Smooth muscle cell (in vitro differentiated cells): Measurements from ENCODE around the gene USP36. TPM values are rescaled to one million over a fixed set of nuclear protein-coding genes. Genes with fewer than 3 reads are reported as not detected.

Experiments
- DNase-seq: peaks from one replicate; lab custom pipeline; 2025; ENCODE audit not compliant: unreplicated experiment; lab: John Stamatoyannopoulos, UW
- H2AFZ ChIP-seq: fragments of 200-600 bp; sonication (generic); 2 replicates; pipeline ENCODE4 v1.6.0; 2016; ENCODE audit warnings: antibody characterized with exemption, low read depth, mild to moderate bottlenecking
- H3F3A ChIP-seq: fragments of 200-600 bp; sonication (generic); 2 replicates; pipeline ENCODE4 v1.6.0; 2017; ENCODE audit warnings: antibody characterized with exemption, low read depth
- H3K27ac ChIP-seq: fragments of 200-600 bp; sonication (generic); 2 replicates; pipeline ENCODE4 v1.5.1; 2016; ENCODE audit warnings: low read depth, mild to moderate bottlenecking
- H3K27me3 ChIP-seq: fragments of 200-600 bp; sonication (generic); 2 replicates; pipeline ENCODE4 v1.6.1; 2016; ENCODE audit warnings: low read depth, mild to moderate bottlenecking
- H3K36me3 ChIP-seq: fragments of 200-600 bp; sonication (generic); 2 replicates; pipeline ENCODE4 v1.5.1; 2016; ENCODE audit warnings: low read depth
- H3K4me1 ChIP-seq: fragments of 200-600 bp; sonication (generic); 2 replicates; pipeline ENCODE4 v1.5.1; 2016; ENCODE audit warnings: low read depth
- H3K4me2 ChIP-seq: fragments of 200-600 bp; sonication (generic); 2 replicates; pipeline ENCODE4 v1.6.0; 2016; ENCODE audit warnings: mild to moderate bottlenecking
- H3K4me3 ChIP-seq: fragments of 200-600 bp; sonication (generic); 2 replicates; pipeline ENCODE4 v1.5.1; 2016; ENCODE audit warnings: mild to moderate bottlenecking
- H3K79me2 ChIP-seq: fragments of 200-600 bp; sonication (generic); 2 replicates; pipeline ENCODE4 v1.6.0; 2016; ENCODE audit warnings: low read depth, mild to moderate bottlenecking
- H3K9ac ChIP-seq: fragments of 200-600 bp; sonication (generic); 2 replicates; pipeline ENCODE4 v1.6.0; 2016; ENCODE audit warnings: low read depth
- H3K9me3 ChIP-seq: fragments of 200-600 bp; sonication (generic); replicated peaks from 2 replicates; pipeline ENCODE4 v1.5.1; 2016; ENCODE audit warnings: low read depth
- H4K20me1 ChIP-seq: fragments of 200-600 bp; sonication (generic); 2 replicates; pipeline ENCODE4 v1.6.0; 2016; ENCODE audit warnings: low read depth
- WGBS: methylation state at CpG from one replicate; pipeline ENCODE4 v1.1.7; 2016; ENCODE audit warnings: low lambda C conversion rate; 5-methylcytosine and 5-hydroxymethylcytosine counted together
- polyA plus RNA-seq: library from polyadenylated mRNA; unstranded; fragments of >200 nt; fragmentation: Nextera tagmentation; extraction: Ambion mirVana; gene quantifications from 2 replicates; pipeline ENCODE4 v1.2.1, GENCODE V29; 2016
- total RNA-seq: library from RNA; depleted of rRNA; stranded (reverse); fragments of >200 nt; gene quantifications from 2 replicates; pipeline ENCODE4 v1.2.3, GENCODE V29; 2014
- TF ChIP-seq, protein P1 (sequence below): fragments of 200-600 bp; sonication (generic); IDR thresholded peaks from 2 replicates; pipeline ENCODE4 v1.5.1; 2017; ENCODE audit warnings: borderline replicate concordance, mild to moderate bottlenecking, antibody characterized with exemption; ENCODE audit not compliant: insufficient read depth, poor library complexity, severe bottlenecking

USP36 gene
- total and polyA plus RNA-seq, 2 experiments from 2014 or later: 17.6 to 29.0 TPM

DNA sequence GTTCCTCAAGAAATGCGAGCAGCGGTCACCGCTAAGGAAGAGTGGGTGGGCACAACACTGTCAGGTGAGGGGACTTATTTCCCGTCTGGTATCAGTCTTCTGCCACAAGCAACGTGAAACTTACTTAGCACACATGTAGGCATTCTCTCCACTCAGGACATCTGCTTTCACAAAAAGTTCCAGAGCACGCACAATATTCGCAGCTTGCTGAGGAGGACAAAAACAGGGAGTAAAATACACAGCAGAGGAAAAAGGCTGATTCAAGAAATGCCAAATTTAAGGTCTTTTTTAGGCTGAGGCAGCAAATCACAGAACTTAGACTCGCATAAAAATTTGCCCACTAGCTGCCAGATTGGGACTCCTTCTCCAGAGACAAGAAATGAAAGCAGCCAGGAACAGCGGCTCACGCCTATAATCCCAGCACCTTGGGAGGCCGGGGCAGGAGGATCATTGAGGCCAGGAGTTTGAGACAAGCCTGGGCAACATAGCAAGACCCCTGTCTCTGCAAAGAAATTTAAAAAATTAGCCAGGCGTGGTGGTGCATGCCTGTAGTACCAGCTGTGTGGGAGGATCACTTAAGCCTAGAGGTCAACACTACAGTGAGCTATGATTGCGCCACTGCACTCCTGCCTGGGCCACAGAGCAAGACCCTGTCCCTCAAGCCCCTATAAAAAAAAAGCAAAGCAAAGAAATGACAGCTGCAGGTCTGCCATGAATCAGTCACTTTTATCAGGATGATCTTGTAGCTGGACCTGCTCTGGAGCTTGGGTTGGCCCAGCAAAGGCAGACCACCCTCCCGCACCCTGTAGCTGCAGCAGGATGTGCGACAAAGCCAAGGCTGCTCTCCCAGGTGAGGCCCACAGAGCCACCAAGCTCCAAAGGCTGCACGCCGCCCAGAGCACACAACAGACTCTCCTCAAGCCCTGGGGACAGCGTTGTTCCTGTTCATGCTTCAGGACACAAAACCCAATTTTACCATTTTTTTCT lies 20.5 kb downstream of the USP36 start:
- Histone ChIP-seq H3K9ac (no peak overlapping the region), H3K27me3 (no peaks in the 10 kb centered on the region), H3K4me1 (no peaks in the 10 kb centered on the region), H3K79me2 (no peaks in the 10 kb centered on the region), H3K4me3 (no peak overlapping the region), H3F3A (peaks cover 14% of the 10 kb centered on the region), H3K27ac (no peak overlapping the region), H3K36me3 (peaks cover 12% of the 10 kb centered on the region), H2AFZ (no peak overlapping the region), H3K9me3 (no peaks in the 10 kb centered on the region), H3K4me2 (no peak overlapping the region), H4K20me1 (peaks cover 23% of the 10 kb centered on the region)
- WGBS: 95% methylated on average over 18 of the region's 18 CpGs
- TF ChIP-seq, protein P1, sequence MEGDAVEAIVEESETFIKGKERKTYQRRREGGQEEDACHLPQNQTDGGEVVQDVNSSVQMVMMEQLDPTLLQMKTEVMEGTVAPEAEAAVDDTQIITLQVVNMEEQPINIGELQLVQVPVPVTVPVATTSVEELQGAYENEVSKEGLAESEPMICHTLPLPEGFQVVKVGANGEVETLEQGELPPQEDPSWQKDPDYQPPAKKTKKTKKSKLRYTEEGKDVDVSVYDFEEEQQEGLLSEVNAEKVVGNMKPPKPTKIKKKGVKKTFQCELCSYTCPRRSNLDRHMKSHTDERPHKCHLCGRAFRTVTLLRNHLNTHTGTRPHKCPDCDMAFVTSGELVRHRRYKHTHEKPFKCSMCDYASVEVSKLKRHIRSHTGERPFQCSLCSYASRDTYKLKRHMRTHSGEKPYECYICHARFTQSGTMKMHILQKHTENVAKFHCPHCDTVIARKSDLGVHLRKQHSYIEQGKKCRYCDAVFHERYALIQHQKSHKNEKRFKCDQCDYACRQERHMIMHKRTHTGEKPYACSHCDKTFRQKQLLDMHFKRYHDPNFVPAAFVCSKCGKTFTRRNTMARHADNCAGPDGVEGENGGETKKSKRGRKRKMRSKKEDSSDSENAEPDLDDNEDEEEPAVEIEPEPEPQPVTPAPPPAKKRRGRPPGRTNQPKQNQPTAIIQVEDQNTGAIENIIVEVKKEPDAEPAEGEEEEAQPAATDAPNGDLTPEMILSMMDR: no peak
- no peak for DNase-seq

DNA sequence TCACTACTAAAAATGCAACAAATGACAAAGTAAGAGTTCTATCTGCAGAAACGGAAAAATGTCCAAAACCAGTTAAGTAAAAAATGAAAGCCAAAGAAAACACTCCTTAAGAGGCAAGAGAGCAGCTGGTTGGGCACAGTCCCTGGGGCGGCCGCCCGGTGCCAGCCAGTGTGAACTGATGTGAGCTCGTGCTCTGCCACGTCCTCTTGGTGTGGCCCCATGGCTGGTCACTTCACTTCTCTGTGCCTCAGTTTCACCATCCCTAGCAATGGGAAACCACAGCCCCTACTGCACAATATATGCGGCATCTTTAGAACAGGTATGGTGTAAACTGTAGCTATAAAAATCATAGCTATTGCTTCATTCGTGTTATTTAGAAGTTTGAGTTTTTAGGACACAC lies 21.2 kb downstream of the USP36 start:
- H2AFZ ChIP-seq: no peak overlapping the region
- H3F3A ChIP-seq: peaks cover 14% of the 10 kb centered on the region
- H3K4me1 ChIP-seq: no peaks in the 10 kb centered on the region
- no peak overlapping the region for H3K9ac ChIP-seq
- peaks cover 23% of the 10 kb centered on the region for H4K20me1 ChIP-seq
- H3K27ac ChIP-seq: no peak overlapping the region
- DNase-seq: no peak
- H3K4me3 ChIP-seq: no peak overlapping the region
- 95% methylated on average over 8 of the region's 8 CpGs for WGBS
- no peak overlapping the region for H3K4me2 ChIP-seq
- peaks cover 13% of the 10 kb centered on the region for H3K36me3 ChIP-seq
- no peaks in the 10 kb centered on the region for H3K79me2 ChIP-seq
- TF ChIP-seq, protein P1: no peak
- H3K9me3 ChIP-seq: no peaks in the 10 kb centered on the region
- H3K27me3 ChIP-seq: no peaks in the 10 kb centered on the region

DNA sequence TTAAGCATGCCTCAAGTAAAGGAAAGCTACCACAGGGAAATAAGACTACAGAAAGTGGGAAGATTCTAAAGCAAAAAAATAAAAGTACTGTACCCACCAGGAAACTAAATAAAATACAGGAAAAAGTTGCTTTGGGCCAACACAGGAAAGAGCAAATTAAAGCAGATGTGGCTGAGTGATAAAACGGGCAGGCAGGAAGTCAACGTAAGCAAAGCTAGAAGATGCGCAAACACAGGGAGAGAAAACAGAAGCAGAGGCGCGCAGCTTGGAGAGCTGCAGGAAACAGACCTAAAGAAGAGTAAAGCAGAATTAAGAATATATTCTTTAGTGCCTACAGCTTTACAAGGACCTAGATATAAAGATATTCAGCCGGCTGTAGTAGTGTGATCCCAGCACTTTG lies 21.7 kb downstream of the USP36 start:
- 75% methylated on average over 6 of the region's 6 CpGs for WGBS
- H3K9ac ChIP-seq: no peak overlapping the region

More for the DNA sequence above, 21.7 kb downstream of the USP36 start:
- Histone ChIP-seq H3F3A (peaks cover 10% of the 10 kb centered on the region), H3K27me3 (no peaks in the 10 kb centered on the region), H3K36me3 (peaks cover 17% of the 10 kb centered on the region), H4K20me1 (peaks cover 20% of the 10 kb centered on the region), H3K4me1 (no peaks in the 10 kb centered on the region), H3K4me2 (no peak overlapping the region), H3K79me2 (no peaks in the 10 kb centered on the region), H2AFZ (no peak overlapping the region), H3K9me3 (no peaks in the 10 kb centered on the region), H3K27ac (no peak overlapping the region), H3K4me3 (no peak overlapping the region)
- TF ChIP-seq, protein P1: no peak
- DNase-seq: no peak
